GDM1 (cell line): Measurements from ENCODE around the gene NECAB2.

Experiments
- DNase-seq: peaks from one replicate; lab custom pipeline; 2025; lab: John Stamatoyannopoulos, UW

The NECAB2 gene

DNA sequence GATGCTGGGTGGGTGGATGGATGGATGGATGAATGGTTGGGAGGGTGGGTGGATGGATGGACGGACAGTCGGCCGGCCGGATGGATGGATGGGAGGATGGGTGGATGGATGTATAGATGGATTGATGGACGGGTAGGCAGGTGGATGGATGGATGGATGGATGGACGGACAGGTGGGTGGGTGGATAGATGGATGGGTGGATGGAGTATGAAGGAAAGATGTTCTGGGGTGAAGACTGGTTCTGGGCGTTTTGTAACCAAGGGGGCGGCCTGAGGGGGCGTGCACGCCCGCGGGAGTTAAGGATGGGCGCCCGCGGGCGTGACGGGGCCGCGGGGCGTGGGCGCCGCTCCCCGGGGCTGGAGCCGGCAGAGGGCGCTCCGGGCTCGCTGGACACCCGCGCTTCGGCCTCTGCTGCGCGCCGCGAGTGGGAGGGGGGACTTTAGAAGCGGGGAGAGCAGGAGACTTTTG lies at the start of gene NECAB2:
NECAB2 (plus strand) TSS at position 407 of the 468 bp plus-strand sequence. CDS start 405 bp downstream, outside the sequence.
- no peak for DNase-seq

DNA sequence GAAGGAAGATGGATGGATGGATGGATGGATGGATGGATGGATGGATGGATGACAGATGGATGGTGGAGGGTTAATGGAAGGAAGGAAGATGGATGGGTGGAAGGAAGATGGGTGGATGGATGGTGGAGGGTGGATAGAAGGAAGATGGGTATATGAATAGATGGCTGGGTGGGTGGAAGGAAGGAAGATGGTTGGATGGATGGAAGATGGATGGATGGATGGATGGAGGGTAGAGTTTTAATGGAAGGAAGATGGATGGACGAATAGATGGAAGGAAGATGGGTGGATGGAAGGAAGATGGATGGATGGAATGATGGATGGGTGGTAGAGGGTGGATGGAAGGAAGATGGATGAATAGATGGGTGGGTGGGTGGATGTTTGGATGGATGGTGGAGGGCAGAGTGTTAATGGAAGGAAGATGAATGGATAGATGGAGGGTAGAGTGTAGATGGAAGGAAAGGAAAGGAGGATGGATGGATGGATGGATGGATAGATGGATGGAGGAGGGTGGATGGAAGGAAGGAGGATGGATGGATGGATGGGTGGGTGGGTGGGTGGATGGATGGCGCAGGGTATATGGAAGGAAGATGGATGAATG lies 47.1 kb upstream of the NECAB2 start:
- no peak for DNase-seq

DNA sequence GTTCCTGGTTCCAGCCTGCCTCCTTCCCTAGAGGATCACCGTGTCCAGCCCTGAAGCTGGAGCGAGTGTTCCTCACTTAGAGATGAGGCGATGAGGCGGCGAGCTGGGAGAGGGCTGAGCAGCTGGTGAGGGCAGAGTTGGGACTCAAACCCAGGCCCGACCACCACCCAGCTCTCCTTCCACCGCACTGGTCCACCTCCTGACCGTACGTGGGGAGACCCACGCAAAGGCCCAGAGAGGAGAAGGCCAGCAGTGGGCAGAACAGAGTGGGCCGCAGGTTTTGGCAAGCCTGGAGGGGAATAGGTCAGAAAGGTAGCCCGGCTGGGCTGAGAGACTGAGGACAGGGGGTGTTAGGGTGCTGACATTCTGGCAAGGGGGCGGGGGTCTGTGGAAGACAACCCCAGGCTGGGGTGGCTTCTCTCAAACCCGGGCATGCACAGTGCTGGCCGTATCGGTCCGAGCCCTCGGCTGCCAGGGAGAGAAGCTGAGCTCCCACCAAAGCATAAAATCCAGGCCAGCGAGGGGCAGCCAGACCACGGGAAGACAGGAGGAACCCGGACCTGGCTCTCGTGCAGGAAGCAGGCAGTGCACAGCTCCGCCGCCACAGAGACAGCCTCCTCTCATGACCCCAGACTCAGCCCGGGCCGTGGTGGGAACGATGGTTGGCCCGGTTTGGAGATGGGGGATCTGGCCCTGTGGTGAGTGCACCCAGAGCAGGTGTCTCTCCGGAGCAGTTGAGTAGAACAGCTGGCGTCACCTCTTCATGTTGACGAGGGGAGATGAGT lies 44.3 kb upstream of the NECAB2 start:
- DNase-seq = no peak

DNA sequence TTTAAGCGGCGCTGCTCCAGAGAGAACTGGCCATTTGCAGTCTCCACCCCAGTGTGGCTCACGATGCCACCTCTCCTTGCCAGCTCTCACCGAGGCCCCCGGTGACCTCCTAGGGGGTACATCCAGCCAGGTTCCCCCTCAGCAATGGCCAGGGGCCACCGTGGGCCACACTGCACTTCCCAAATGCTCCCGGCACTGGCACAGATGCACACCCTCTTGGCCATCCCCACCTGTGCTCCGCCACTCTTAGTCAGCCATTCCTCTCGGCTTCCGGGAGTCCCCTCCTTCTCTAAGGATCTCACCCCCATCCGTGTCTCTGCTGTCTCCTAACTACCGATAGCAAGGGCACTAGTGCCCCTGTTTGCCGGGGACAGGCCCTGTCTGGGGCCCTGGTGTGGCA lies 43.4 kb upstream of the NECAB2 start:
- DNase-seq = no peak

DNA sequence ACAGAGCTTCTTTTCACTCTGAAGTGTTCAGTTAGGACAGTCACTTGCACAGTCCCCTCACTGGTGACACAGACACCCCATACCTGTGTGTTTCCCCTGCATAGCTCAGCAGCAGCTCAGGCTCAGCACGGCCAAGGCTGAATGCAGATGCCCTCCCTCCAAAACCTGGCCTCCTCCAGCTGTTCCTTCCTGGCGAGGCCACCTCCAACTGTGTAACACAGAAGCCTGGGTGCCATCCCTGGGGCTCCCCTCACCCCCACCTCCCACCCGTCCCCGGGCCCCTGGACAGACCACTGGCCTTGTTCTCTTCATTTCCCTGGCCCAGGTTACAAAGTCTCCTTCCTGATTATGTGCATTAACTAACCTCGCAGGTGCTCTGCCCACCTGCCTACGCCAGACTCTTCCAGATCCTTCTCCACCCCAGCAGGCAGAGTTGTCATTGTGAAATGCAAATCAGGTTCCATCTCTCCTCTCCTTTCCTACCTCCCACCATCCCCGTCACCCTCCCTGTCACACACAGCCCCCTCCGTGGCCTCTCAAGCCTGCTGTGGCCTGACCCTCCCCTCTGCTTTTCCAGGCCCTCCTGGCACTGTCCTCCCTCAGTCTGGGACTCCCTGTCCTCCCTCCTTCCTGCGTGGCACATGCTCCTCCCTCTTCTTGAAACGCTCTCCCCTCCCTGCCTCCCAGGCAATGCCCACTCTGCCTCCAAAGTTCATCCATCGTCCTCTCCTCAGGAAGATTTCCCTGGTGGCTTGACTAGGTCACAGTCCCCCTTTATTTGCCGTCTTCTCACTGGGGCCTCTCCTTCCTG lies 42.7 kb upstream of the NECAB2 start:
- no peak for DNase-seq

DNA sequence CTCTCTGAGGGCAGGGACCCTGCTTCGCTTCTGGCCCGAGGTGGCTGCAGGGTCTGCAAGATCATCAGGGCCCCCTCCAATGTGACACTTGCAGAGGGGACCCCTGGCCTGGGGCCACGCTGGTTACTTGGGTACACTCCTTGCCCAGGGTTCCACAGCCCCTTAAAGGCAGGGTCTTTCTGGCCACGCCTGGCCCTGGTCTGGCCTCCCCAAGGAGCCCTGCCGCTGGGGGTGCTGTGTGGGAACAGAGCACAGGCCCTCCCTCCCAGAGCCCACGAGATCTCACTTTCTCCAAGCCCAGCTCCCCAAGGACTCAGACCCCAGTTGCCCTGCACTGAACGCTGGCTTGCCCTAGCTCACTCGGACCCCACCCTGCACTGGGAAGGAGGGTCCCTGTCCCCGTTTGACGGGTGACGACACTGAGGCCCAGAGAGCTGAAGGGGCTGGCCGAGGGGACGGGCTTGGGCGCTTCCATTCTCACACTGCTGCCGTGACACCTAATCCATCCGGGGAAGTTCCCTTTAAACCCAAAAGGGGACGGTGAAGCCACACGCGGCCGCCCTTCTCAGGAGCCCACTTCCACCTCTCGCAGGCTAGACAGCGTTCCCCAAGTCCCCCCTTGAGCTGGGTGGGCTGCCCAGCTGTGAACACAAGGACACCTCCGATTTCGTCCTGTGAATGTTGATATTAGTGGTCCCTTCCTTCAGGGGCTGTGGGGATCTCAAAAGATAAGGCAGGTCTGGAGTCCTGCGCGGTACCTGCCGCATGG lies 41.9 kb upstream of the NECAB2 start:
- no peak for DNase-seq

DNA sequence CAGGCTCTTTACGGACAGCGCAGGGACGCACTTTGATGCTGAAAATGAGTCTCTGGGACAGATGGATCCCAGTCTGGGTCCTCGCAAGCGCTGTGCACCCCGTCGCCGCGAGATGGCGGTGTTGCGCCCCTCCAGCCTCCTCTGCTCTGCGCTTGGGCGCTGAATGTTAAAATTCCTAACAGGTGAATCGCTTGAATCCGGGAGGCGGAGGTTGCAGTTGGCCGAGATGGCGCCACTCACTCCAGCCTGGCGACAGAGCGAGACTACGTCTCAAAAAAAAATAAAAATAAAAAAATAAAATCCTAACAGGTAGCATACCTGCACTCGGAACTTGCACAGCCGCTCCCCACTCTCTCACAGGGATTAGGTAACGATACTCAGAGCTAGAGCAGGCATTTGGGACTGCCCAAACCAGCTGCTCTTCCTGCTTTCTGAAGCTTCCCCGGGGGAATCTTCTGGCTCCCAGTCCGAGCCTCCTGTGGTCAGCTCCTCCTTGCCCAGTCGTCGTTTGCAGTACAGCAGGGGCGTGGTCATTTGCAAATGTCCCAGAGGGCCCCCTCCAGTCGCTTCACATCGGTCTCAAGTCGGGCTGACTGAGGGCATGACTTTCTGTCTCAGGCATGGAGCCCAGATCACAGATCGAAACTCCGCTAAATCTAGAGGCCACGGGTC lies 41.2 kb upstream of the NECAB2 start:
- no peak for DNase-seq

DNA sequence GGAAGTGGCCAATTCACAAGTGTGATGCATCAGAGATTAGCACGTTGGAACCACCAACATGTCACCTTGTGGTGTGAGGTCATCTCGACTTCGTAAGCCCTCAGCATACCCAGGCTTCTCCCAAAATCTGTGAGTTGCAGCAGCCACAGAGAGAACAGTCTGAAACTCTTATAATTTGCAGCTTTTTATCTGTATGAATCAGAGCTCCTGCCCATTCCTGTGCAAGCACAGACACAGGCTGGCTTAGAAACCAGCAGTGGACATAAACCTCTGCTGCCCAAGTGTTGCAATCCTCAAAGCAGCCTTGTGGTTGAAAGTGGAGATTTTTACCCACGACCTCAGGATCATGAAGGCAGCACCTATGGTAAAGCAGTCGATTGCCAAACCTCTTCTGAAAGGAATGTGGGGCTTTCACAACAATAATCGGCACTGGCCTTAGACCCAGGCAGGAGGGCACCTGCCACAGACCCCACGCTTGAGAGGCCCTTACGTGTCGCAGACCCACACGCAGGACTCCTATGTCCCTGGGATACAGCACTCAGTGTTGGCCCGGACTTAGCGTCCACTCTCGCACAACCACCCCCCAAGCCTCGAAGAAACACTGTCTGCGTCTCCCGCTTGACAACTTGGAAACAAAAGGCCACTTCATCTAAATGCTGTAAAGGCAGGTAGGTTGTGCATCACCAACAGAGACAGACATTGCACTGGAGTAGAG lies 39.5 kb upstream of the NECAB2 start:
- no peak for DNase-seq

DNA sequence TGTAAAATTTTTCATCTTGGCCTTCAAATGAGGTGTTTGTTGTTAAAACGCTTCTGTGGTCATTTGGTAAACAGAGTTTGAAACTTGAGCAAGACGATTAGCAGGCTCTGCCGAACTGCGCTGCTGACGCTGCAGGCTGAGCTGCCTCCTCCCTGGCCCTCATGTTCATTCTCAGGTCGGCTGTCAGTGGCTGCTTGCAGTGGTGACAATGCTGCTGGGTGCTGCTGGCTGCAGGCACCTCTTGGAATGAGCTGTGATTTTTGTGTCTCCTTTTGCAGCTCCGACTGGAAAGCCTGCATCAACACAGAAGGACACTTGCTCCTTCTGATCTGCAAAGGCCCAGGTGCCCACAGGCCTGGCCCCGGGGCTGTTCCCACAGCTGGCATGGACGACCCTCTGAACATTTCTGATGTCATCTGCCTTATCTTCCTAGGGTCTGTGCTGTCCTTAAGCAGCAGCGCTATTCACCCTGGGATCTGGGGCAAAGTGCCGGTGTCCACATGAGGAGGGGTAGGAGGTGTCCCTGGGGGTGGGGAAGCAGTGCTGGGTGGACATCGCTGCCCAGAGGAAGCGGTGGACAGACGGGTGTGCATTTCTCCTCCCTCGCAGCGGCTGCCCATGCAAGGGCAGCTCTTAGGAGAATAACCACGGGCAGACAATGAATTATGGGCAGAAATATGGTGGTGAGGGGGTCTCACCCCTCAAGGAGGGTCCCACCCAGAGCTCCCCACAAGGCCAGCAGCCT lies 38.1 kb upstream of the NECAB2 start:
- no peak for DNase-seq

DNA sequence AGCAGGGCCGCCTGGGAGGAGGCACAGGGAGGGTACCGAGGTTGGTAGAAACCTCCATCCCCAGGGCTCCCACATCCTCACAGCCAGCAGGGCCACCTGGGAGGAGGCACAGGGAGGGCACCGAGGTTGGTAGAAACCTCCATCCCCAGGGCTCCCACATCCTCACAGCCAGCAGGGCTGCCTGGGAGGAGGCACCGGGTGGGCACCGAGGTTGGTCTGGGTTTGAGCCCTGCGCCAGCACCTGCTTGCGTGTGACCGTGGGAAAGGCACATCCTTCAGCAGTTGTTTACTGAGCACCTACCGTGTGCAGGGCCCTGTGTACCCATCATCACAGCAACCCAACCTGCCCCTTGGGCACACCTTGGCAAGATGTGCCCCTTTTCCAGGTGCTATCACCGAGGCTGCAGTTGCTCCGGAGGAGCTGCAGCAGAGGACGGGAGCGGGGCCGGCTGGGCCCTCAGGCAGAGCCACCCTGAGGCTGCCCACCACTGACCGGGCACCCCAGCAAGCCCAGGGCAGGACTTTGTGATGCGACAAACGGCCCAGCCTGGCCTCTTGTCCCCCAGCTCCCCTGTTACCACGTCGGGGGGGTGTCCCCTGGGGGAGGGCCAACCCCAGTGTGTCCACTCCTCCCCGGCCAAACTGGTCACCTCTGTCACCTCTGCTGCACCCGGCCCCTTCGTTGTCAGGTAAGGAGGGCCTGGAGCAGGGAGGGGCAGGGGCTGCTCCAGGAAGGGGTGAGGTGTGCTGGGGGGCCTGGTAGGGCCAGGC lies 37.1 kb upstream of the NECAB2 start:
- DNase-seq = no peak

DNA sequence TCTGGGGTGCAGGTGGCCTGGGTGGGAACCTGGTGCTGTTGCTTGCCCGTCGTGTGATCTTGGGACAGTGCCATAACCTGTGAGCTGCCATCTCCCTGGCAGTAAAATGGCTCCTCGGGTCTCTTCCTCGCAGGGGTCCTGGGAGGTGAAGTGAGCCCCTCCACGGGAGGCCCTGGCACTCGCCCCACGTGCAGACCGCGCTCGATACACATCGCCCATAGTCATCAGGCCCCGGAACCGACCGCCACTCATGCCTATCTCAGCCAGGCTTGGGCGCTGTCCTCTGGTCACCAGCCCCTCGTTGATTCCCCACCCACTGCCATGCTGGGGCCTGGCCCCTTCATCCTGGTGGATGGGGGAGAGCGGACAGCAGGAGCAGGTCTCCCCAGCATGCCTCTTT lies 36.5 kb upstream of the NECAB2 start:
- no peak for DNase-seq

DNA sequence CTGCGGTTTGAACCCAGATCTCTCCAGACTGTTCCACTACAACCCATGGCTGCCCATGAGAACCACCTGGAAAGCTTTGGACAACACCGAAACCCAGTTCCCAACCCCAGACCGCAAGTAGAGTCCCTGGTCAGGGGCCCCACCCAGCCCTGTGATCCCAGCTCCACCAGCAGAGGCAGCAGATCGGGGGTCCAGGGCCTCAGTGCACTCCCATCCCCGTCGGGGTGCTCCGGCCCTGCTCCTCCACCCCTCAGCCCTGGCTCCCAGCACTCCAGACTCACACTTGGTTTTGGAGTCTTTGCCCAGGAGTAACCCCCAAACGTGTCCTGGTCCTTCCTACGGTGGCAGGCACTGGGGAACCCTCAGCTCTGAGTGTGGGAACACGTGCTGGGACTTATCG lies 35.7 kb upstream of the NECAB2 start:
- DNase-seq = no peak

DNA sequence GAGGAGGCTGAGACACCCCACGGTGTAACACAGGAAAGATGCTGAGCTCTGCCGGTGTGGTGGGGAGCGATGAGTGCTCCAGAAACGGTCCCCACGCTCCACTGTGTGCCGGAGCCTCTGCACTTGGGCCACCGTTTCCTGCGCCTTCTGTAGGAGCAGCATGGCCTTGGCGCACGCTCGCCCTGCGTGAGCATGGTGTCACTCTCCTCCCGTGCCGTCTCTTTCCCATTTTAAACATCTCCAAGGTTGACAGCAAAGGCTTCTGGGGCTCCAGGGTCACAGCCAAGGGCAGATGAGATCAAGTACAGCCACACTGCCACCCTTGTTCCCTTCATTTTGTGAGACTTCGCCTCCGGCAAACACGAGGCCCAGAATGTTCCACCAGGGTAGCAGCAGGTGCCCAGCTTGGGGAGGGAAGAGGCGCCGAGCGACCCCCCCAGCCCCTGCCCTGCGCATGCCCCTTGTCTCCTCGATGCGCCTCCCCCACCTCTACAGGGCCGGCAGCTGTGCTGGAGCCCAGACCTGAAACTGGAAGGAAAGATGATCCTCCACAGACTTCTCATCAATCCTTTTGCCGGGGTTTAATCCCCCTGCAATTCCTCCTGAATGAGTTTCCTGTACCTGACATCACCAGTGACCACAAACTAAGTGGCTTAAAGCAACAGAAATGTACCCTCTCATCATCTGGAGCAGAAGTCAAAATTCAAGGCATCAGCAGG lies 34.9 kb upstream of the NECAB2 start:
- DNase-seq = no peak

DNA sequence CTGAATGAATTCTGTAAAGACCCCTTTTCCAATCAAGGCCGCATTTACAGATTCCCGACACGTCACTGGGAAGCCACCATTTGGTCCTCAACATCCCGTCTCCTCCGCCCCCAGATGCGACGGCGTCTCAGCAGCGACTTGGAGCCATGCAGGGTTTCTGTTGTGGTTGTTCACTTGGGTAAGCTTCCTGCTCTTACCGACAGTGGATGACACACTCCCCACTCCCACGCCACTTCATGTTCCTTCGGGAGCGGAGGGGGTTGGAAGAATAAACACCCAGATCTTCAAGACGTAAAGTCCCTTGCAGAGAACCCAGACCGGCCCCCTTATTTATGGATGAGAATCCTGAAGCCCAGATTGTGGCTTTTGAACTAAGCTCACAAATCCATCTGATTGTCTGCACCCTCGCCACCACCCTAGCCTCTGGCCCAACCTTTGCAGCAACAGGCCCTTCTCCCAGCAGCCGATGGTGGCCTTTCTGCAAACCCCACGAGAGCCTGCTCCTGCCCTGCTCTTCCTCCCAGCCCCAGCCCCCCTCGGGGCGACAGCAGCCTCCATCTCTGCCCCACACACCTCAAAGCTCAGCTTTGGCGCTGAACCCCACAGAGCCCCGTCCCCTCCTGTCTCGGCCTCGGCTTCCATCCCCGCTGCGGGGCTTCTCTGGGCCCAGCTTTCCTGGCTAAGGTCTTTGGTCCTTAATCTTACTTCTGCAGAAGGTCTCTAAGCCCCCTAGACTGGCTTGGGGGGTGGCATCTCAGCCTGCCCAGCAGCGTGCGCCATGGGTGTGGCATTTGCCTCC lies 34.0 kb upstream of the NECAB2 start:
- DNase-seq = no peak

DNA sequence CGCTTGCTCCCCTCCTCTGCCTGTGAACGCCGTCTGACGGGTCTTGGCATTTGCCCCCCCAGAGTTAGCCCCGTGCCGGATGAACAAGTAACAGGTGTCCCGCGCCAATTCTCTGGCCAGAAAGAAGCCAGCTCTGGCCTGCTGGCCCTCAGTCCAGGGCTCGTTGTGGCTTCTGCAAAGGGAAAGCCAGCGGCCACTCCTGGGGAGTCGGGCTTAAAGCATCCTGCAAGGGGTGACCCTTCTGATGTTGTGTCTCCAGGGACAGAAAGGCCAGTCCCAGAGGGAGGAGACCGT lies 33.4 kb upstream of the NECAB2 start:
- DNase-seq = no peak

DNA sequence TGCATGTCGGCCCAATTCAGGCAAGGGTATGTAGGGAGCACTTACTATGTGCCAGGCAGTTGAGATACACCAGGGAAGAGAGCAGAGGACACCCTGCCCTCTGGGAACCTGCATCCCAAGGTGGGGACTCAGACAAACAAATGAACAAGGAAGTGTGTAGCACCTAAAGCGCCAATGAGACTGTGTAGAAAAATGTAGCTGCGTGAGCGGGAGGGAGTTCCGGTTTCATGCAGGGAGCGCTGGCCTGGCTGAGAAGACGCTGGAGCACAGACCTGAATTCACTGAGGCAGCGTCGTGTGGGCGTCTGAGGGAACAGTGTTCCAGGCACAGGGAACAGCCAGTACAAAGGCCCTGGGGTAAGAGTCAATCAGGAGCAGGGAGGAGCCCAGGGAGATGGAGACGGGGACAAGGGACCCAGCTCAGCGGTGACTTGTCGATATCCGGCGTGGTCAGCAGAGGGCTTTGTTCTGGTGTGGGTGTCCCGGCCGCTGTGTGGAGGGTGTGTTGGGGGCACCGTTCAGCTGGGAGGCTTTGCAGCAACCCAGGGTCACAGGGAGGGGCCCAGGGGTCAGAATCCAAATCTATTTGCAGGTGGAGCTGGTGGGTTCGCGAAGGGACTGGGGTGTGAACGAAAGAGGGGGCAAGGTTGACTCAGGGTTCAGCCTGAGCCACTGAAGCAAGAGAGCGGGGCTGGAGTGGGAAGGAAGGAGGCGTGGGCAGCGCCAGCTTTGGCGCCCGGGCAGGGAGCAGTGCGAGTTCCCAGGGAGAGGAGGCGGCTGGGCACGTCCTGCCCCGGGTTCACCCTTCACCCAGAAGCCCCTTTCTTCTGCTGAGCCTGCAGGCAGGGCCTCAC lies 32.8 kb upstream of the NECAB2 start:
- DNase-seq = no peak

DNA sequence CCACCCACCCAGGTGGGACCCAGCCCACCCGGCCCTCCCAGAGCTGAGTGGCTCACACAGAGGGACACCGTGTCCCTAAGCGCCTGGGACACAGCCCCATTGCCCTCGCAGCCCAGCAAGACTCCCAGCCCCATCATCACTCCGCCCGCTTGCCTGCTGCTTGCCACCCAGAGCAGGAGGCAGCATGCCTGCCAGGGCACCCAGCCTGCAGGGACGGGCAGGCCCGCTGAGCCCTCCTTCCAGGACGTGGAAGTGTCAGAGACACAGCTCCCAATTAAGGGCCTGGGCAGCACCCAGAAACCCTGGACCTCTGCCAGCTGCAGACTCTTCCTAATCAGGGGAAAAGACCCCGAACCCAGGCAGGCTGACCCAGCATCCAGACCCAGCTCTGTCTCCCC lies 32.2 kb upstream of the NECAB2 start:
- no peak for DNase-seq
